Upper lobe of right lung (tissue), 1 donor: ENCODE measurements around the gene C21orf58. TPM values are rescaled to one million over a fixed set of nuclear protein-coding genes. Genes with fewer than 3 reads are reported as not detected.

Experiments
- ATAC-seq: fragments of 200-7000 bp; cut with Tn5 transposase; one replicate; pipeline ENCODE4 v1.9.1; 2020; ENCODE audit warnings: mild to moderate bottlenecking, moderate library complexity
- DNase-seq: peaks from one replicate; pipeline ENCODE4 v3.0.0-alpha.2; 2020
- H3K27ac ChIP-seq: fragments of 200-600 bp; one replicate; pipeline ENCODE4 v1.8.0; 2022
- H3K27me3 ChIP-seq: fragments of 200-600 bp; one replicate; pipeline ENCODE4 v1.8.0; 2022; ENCODE audit warnings: mild to moderate bottlenecking
- H3K36me3 ChIP-seq: fragments of 200-600 bp; one replicate; pipeline ENCODE4 v1.8.0; 2022
- H3K4me1 ChIP-seq: fragments of 200-600 bp; one replicate; pipeline ENCODE4 v1.8.0; 2022
- H3K4me3 ChIP-seq: fragments of 200-600 bp; one replicate; pipeline ENCODE4 v1.8.0; 2022; ENCODE audit warnings: mild to moderate bottlenecking
- H3K9me3 ChIP-seq: fragments of 200-600 bp; one replicate; pipeline ENCODE4 v1.8.0; 2022
- intact Hi-C: fragments of 100-400 bp; cut with DNase I; formaldehyde crosslinking; loops from one replicate; pipeline ENCODE4 v1.11.0; 2022
- total RNA-seq: library from RNA; stranded (reverse); fragmentation: NEBNext Ultra II Directional; extraction: Animal tissue kit (Norgen Biotek cat#: 25700); gene quantifications from one replicate; pipeline ENCODE4 v1.2.1, GENCODE V29; 2021
- TF ChIP-seq, protein P1 (sequence below): fragments of 200-600 bp; IDR thresholded peaks from one replicate; pipeline ENCODE4 v1.8.0; 2022; ENCODE audit warnings: antibody characterized with exemption
- donor health status: DM: no; HTN: yes; CAD: no; lungs with severe emphysema.

The C21orf58 gene
- total RNA-seq, 1 donor from 2014 or later: 2.3 TPM

DNA sequence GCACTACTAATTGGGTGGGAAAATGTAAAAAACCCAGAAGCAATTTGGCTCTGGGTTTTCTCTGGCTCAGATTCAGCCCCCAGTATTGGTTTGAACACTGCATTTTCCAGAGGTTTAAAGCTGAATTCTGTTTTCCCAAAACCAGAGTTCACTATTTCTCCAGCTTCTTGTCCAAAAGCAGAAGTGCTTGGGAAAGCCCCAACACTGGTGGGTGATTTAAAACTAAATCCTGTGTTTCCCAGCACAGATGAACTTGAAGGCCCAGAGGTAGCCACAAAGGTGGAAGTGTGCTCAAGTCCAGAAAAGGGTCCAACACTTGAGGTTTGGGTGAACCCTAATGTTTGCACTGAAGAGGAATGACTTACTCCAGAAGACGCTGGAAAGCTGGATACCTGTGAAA is 38.9 kb downstream of the C21orf58 start:
- intact Hi-C loops: no loop called here
- H3K4me3 ChIP-seq: peak overlapping the region; percentile 80
- no peak for ATAC-seq
- H3K9me3 ChIP-seq: no peaks in the 10 kb centered on the region
- DNase-seq: no peak
- TF ChIP-seq, protein P1, sequence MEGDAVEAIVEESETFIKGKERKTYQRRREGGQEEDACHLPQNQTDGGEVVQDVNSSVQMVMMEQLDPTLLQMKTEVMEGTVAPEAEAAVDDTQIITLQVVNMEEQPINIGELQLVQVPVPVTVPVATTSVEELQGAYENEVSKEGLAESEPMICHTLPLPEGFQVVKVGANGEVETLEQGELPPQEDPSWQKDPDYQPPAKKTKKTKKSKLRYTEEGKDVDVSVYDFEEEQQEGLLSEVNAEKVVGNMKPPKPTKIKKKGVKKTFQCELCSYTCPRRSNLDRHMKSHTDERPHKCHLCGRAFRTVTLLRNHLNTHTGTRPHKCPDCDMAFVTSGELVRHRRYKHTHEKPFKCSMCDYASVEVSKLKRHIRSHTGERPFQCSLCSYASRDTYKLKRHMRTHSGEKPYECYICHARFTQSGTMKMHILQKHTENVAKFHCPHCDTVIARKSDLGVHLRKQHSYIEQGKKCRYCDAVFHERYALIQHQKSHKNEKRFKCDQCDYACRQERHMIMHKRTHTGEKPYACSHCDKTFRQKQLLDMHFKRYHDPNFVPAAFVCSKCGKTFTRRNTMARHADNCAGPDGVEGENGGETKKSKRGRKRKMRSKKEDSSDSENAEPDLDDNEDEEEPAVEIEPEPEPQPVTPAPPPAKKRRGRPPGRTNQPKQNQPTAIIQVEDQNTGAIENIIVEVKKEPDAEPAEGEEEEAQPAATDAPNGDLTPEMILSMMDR: no peak
- peaks cover 43% of the 10 kb centered on the region for H3K36me3 ChIP-seq
- H3K27me3 ChIP-seq: no peaks in the 10 kb centered on the region
- no peak overlapping the region for H3K27ac ChIP-seq
- H3K4me1 ChIP-seq: peaks cover 54% of the 10 kb centered on the region

DNA sequence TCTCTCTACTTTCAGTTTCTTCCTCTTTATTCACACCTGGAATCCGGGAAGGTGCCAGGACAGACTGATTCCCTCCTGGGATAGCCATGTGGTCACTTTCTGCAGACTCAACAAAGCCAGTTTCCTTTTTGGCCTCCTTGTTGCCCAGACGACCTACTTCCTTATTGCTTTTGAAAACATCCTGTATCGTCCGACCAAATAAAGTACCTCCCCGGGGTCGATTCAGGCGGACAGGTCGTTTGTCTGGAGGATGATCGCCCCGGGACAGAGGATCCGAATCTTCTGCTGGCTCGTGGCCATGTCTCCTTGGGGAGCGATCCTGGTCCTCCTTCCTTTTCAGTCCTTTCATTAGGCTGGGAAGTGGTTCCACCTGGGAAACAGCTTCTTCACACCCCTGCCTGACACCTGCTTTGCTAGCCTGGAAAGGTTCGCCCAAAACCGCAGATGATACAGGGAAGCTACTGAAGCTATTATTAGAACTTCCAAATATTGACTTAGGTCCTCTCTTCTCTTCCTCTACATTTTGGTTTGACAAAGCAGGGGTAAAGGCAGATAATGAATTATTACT is 39.5 kb downstream of the C21orf58 start:
- DNase-seq (no peak), ATAC-seq (no peak)
- peaks cover 49% of the 10 kb centered on the region for H3K36me3 ChIP-seq
- no peaks in the 10 kb centered on the region for H3K27me3 ChIP-seq
- TF ChIP-seq, protein P1: no peak
- peaks cover 54% of the 10 kb centered on the region for H3K4me1 ChIP-seq
- no peak overlapping the region for H3K27ac ChIP-seq
- H3K4me3 ChIP-seq: peak overlapping the region; percentile 80
- intact Hi-C loops: no loop called here
- H3K9me3 ChIP-seq: no peaks in the 10 kb centered on the region

DNA sequence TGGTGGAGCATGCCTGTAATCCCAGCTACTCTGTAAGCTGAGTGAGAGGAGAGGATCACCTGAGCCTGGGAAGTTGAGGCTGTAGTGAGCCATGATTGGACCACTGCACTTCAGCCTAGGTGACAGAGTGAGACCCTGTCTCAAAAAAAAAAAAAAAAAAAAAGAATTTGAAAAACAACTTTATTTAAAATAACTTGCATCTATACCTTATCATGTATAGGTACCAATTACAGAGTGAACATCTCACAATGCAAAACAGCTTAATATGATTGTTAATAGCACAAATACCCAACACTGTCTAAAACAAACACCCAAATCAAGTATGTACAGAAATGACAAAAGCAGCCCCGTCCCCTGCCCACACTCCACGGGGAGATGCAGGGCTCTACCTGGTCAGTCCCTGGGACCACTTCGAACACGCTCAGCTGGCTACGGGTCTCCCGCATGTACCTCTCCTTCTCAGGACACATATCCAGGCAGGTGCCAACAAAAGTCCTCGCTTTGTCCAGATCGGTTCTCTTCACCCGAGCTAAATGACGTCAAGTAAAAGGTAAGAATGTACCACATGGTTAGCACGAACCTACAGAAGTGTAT is 48.8 kb downstream of the C21orf58 start:
- TF ChIP-seq, protein P1: no peak
- intact Hi-C loops: no loop called here
- H3K27me3 ChIP-seq: no peaks in the 10 kb centered on the region
- no peaks in the 10 kb centered on the region for H3K4me1 ChIP-seq
- H3K9me3 ChIP-seq: no peaks in the 10 kb centered on the region
- H3K36me3 ChIP-seq: peaks cover 100% of the 10 kb centered on the region
- no peak for DNase-seq
- no peak overlapping the region for H3K27ac ChIP-seq
- H3K4me3 ChIP-seq: no peak overlapping the region
- ATAC-seq: no peak

DNA sequence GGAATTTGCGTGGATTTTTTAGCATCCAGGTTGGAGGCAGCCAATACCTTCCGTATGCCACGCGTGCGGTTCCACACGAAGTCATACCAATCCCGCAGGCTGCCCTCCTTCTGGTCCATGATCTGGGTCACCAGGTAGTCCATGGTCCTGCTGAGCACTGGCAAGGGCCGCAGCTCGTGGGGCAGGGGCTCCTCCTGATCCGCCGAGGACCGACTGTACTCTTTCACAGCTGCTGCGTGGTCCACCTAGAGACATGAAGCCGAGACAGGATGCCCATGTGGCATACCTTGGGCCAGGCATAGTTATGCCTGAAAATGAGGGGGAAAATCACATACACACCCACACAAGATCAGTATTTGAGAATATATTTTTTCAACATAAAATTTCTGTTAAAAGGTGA is 50.3 kb downstream of the C21orf58 start:
- intact Hi-C loops: no loop called here
- Histone ChIP-seq H3K9me3 (no peaks in the 10 kb centered on the region), H3K27me3 (no peaks in the 10 kb centered on the region), H3K4me3 (no peak overlapping the region), H3K27ac (no peak overlapping the region), H3K36me3 (peaks cover 100% of the 10 kb centered on the region), H3K4me1 (no peaks in the 10 kb centered on the region)
- ATAC-seq: no peak
- no peak for DNase-seq
- TF ChIP-seq, protein P1: no peak

DNA sequence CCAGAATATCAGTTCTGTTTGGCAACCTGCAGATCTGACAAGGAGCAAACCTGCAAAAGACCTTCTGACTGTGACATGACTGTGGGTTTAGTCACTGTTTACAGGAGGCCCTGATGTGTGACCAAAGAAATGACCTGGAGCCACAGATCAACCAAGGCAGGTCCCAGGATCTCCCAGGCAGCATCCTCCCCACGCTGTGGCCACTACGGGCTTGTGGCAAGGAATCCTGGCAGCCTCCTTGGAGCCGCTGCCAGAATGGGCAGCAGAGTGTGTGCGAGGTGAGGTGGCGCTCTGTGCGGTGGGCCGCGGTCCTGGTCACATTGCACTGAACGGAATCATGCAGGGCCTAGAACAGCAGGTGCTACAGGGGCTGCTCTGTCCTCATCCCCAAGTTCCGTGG is 54.2 kb downstream of the C21orf58 start:
- no peak for DNase-seq
- Histone ChIP-seq H3K9me3 (no peaks in the 10 kb centered on the region), H3K4me1 (no peaks in the 10 kb centered on the region), H3K27me3 (no peaks in the 10 kb centered on the region), H3K27ac (no peak overlapping the region), H3K36me3 (peaks cover 100% of the 10 kb centered on the region), H3K4me3 (no peak overlapping the region)
- intact Hi-C loops: no loop called here
- no peak for ATAC-seq
- TF ChIP-seq, protein P1: no peak

DNA sequence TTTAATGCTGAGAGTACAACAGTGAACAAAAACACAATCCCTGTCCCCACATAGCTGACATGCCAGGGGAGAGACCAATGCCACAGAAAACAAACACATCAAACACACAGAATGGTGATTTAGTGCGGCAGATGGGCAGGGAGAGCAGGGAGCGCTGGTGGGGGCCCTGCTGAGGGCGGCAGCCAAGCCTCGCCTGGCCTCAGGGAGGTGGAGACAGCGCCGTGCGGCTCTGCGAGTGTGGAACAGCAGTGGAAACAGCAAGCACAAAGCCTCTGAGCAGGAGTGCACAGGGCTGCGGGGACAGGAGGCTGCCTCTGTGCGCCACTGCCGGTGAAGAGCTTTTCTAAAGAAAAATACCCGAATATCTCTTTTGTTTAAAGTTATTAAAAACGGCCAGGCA is 55.3 kb downstream of the C21orf58 start:
- no peaks in the 10 kb centered on the region for H3K9me3 ChIP-seq
- H3K27ac ChIP-seq: no peak overlapping the region
- TF ChIP-seq, protein P1: no peak
- no peaks in the 10 kb centered on the region for H3K4me1 ChIP-seq
- intact Hi-C loops: no loop called here
- ATAC-seq: no peak
- H3K4me3 ChIP-seq: no peak overlapping the region
- no peak for DNase-seq
- no peaks in the 10 kb centered on the region for H3K27me3 ChIP-seq
- peaks cover 98% of the 10 kb centered on the region for H3K36me3 ChIP-seq
